Activated CD4-positive, alpha-beta T cell treated with anti-CD3 and anti-CD28 coated beads, Interleukin-2, amount 10 ng/mL, durations not matched to agents 7 days and 5 days (primary cell): ENCODE measurements around the gene IGIP. TPM values are rescaled to one million over a fixed set of nuclear protein-coding genes. Genes with fewer than 3 reads are reported as not detected.

Experiments
- CTCF ChIA-PET: fragments of 350-600 bp; sonication (Branson Sonifier 250); formaldehyde crosslinking; loops from one replicate; lab custom pipeline; 2021; ENCODE audit warnings: antibody characterized with exemption; lab: Charles Lee
- POLR2A ChIA-PET: fragments of 350-600 bp; sonication (Branson Sonifier 250); formaldehyde crosslinking; loops from one replicate; lab custom pipeline; 2021; ENCODE audit warnings: antibody characterized with exemption; lab: Charles Lee
- DNase-seq: peaks from one replicate; pipeline ENCODE4 v3.0.0-alpha.2; 2020
- H3K27ac Mint-ChIP-seq: one replicate; pipeline ENCODE4 v1.8.0; 2021; ENCODE audit warnings: mild to moderate bottlenecking, moderate library complexity, mixed read lengths
- H3K27me3 Mint-ChIP-seq: one replicate; pipeline ENCODE4 v1.8.0; 2021; ENCODE audit warnings: mixed read lengths
- H3K36me3 Mint-ChIP-seq: one replicate; pipeline ENCODE4 v1.8.0; 2021; ENCODE audit warnings: low read depth, mixed read lengths
- H3K4me1 Mint-ChIP-seq: one replicate; pipeline ENCODE4 v1.8.0; 2021; ENCODE audit warnings: mixed read lengths
- H3K4me3 Mint-ChIP-seq: one replicate; pipeline ENCODE4 v1.8.0; 2021; ENCODE audit warnings: mild to moderate bottlenecking, moderate library complexity, mixed read lengths
- H3K9me3 Mint-ChIP-seq: one replicate; pipeline ENCODE4 v1.8.0; 2021; ENCODE audit warnings: mixed read lengths
- total RNA-seq, 2 experiments: library from RNA; stranded (reverse); gene quantifications; one replicate each; pipeline ENCODE4 v1.2.3, GENCODE V29; 2021

IGIP gene
- total RNA-seq, 2 experiments from 2014 or later: 5.1 to 5.3 TPM

DNA sequence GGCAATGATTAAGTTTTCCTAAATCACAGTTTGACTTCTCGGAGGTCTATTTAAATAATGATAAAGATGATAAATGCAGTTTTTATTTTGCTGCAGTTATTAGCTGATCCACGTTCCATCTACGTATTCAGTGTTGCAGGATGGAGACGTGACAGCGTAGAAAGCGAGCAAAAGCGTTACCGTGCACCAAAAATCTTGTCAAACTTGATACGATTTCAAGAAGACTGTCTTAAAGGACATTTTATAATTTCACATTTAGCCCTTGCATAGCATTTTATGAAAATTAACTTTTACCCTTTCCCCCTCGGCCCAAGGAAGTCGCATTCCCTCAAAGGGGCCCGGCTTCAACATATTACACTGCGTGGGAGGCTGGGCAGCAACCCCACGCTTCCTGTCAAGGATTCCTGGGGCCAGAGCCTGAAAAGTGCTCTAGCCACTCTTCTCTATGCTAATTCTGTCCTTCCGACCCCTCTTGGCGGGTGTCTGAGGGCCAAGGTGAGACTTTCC is 18.9 kb upstream of the IGIP start:
- peaks cover 35% of the 10 kb centered on the region for H3K4me1 Mint-ChIP-seq
- peaks cover 42% of the 10 kb centered on the region for H3K27me3 Mint-ChIP-seq
- peak overlapping the region; percentile 91 for H3K4me3 Mint-ChIP-seq
- no peak for DNase-seq
- H3K9me3 Mint-ChIP-seq: no peaks in the 10 kb centered on the region
- ChIA-PET CTCF (interaction anchor here (0.7 to 1.6 kb wide), 6 partner anchors 8 to 43 kb away, joined by 3 to 5 read pairs (median 4); no protein-coding TSS in a partner anchor), POLR2A (no interaction called here)
- peak overlapping the region; percentile 94 for H3K27ac Mint-ChIP-seq
- peaks cover 6% of the 10 kb centered on the region for H3K36me3 Mint-ChIP-seq

GRCh38 chr5:140107312-140108092 is 18.2 kb upstream of the IGIP start:
- no peaks in the 10 kb centered on the region for H3K9me3 Mint-ChIP-seq
- DNase-seq: peak; percentile 93
- peak overlapping the region; percentile 91 for H3K4me3 Mint-ChIP-seq
- CTCF ChIA-PET: interaction anchor here (0.7 to 1.5 kb wide), 8 partner anchors 8 to 144 kb away, joined by 3 to 5 read pairs (median 3); no protein-coding TSS in a partner anchor
- POLR2A ChIA-PET: no interaction called here
- H3K27me3 Mint-ChIP-seq: peaks cover 46% of the 10 kb centered on the region
- H3K27ac Mint-ChIP-seq: peak overlapping the region; percentile 94
- peaks cover 41% of the 10 kb centered on the region for H3K4me1 Mint-ChIP-seq
- peaks cover 6% of the 10 kb centered on the region for H3K36me3 Mint-ChIP-seq

- peak overlapping the region; percentile 94 for H3K27ac Mint-ChIP-seq
- no peaks in the 10 kb centered on the region for H3K9me3 Mint-ChIP-seq
- peaks cover 41% of the 10 kb centered on the region for H3K27me3 Mint-ChIP-seq
- CTCF ChIA-PET: interaction anchor here (0.6 to 1.3 kb wide), 7 partner anchors 9 to 143 kb away, joined by 3 to 5 read pairs (median 3); no protein-coding TSS in a partner anchor
- DNase-seq: peak; percentile 31
- H3K4me1 Mint-ChIP-seq: peaks cover 49% of the 10 kb centered on the region
- peak overlapping the region; percentile 91 for H3K4me3 Mint-ChIP-seq
- POLR2A ChIA-PET: no interaction called here
- peaks cover 6% of the 10 kb centered on the region for H3K36me3 Mint-ChIP-seq
Measured at GRCh38 chr5:140108093-140109017, 17.4 kb upstream of the IGIP start.

DNA sequence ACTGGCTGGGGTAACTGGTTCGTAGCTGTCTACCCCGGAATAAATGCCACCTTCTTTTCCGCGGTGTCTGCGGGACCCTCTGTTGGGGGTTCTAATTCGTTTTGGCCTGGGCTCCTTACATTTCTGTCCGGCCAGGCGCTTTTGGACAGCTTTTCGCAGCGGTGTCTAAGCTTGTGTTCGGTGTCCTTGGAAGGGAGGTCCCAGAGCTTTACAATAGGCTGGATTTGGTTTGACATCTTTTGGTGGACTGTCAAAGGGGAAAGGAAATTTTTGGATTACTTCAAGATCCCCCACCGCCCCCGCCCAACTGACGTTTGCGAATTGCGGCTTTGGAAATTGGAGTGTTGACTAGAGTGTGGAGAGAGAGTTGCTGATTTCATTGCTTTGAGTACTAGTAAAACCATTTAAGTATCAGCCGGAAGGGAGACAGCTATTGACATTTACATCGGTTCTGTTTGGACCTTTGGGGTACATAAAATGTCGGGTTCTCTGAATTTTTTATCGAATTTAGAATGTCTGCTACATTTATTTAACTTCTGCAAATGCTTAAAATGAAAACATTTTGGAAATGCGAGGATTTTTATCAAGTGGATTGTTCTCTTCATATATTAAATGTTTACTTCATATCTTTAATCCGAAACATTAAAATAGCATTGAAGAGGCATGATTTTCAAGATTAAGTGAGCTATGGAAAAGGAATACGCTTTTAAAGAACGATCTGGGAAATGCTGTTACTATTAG is 16.5 kb upstream of the IGIP start:
- Mint-ChIP-seq H3K27me3 (peaks cover 37% of the 10 kb centered on the region), H3K4me1 (peaks cover 52% of the 10 kb centered on the region)
- POLR2A ChIA-PET: no interaction called here

GRCh38 chr5:140109759-140110645 is 15.7 kb upstream of the IGIP start:
- H3K9me3 Mint-ChIP-seq: no peaks in the 10 kb centered on the region
- no peak overlapping the region for H3K27ac Mint-ChIP-seq
- H3K27me3 Mint-ChIP-seq: peaks cover 30% of the 10 kb centered on the region
- H3K4me1 Mint-ChIP-seq: peaks cover 55% of the 10 kb centered on the region
- CTCF ChIA-PET: no interaction called here
- POLR2A ChIA-PET: no interaction called here
- DNase-seq: no peak
- H3K36me3 Mint-ChIP-seq: peaks cover 9% of the 10 kb centered on the region
- H3K4me3 Mint-ChIP-seq: peak overlapping the region; percentile 91

More for the DNA sequence above, 16.5 kb upstream of the IGIP start:
- DNase-seq: no peak
- Mint-ChIP-seq H3K27ac (peak overlapping the region; percentile 94), H3K9me3 (no peaks in the 10 kb centered on the region), H3K36me3 (peaks cover 8% of the 10 kb centered on the region), H3K4me3 (peak overlapping the region; percentile 91)
- CTCF ChIA-PET: interaction anchor here (0.6 kb wide), 1 partner anchor 13 kb away, joined by 4 read pairs; no protein-coding TSS in a partner anchor

DNA sequence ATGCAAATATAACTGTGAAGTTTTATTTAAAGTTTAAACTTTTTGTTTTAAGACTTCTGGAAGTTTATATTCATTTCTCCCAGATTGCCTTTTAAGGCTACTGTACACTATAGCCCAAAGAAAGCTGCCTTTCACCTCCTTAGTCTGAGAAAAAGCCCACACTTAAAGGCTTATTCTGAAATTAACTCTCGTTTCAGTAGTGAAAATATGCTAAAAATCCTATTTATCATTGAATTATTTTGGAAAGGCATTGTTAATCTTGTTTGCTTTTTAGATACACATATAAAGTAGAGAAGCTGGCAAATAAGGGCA is 15.1 kb upstream of the IGIP start:
- Mint-ChIP-seq H3K36me3 (peaks cover 11% of the 10 kb centered on the region), H3K4me1 (peaks cover 58% of the 10 kb centered on the region), H3K4me3 (no peak overlapping the region), H3K9me3 (no peaks in the 10 kb centered on the region), H3K27ac (no peak overlapping the region), H3K27me3 (peaks cover 28% of the 10 kb centered on the region)
- DNase-seq: no peak
- ChIA-PET CTCF (no interaction called here), POLR2A (no interaction called here)

DNA sequence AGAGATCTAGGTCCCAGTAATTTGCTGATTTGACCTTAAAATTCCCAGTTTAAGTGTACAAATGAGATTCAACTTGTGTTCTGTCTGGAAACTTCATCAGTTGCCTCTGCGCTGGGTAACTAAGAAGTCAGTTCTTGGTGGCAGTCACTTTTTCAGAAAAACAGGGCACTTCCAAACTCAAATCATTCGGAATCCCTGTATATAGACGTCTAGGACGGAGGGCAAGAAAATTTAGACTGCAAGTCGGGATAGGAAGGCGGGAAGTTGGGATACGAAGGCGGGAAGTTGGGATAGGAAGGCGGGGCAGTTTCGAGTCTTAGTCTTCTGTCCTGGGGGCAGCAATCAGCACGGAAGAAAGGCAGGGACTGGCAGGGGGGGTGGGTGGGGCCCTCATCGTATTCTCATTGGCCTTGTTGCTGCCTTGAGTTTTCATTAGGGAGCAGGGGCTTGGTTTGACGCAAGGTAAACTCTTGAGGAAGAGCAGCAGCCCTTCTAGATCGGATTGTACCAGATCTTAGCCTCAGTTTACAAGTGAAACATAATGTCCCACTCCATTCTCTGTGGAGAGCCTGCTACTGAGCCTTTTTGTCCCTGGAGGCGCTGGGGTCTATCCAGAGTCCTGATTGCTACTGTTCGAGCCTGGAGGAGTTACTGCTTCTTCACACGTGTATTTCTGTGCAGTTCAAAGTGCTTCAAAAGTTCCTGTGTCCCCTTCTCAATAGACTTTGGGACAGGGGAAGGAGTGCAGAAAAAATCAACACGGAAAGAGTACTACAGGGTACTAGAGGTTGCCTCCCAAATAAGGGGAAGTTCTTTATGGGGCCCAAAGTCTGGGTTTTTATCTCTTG is 14.5 kb upstream of the IGIP start:
- H3K4me1 Mint-ChIP-seq: peaks cover 62% of the 10 kb centered on the region
- H3K36me3 Mint-ChIP-seq: peaks cover 12% of the 10 kb centered on the region
- no peak overlapping the region for H3K4me3 Mint-ChIP-seq
- POLR2A ChIA-PET: no interaction called here
- no peak overlapping the region for H3K27ac Mint-ChIP-seq
- CTCF ChIA-PET: interaction anchor here (1.4 kb wide), 1 partner anchor 14 kb away, joined by 5 read pairs; no protein-coding TSS in a partner anchor
- H3K9me3 Mint-ChIP-seq: no peaks in the 10 kb centered on the region
- no peak for DNase-seq
- peaks cover 25% of the 10 kb centered on the region for H3K27me3 Mint-ChIP-seq

DNA sequence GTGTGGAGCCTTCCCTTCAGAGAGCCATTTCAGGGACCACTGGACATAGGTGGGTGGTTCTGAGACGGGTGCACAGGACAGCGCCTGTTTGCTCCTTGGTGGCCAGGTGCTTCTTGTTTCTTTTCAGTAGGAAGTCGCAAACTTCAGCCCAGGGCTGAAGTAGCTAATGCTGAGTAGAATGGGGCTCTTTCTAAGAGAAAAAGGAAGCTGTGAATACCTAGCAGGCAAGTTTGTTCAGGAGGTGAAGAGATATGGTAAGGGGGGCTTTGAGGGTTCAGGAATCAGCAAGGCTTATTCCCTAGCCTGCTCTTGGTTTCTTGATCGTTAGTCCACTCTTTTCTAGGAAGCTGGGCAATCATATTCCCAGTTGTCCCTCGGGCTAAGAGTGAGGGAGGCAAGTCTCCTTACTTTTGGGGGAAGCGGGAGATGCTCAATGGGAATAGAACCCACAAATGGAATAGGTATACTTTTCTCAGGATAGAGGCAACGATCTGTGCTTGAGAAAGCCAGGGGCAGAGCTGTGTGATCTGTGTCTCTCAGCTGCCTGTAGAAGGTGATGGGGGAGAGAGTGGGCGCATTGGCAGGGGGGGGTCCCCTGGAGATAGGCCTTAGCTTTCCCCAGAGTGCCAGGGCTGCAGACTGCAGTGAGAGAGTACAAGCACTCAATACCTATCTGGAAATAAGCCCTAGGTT is 13.7 kb upstream of the IGIP start:
- Mint-ChIP-seq H3K27me3 (peaks cover 22% of the 10 kb centered on the region), H3K9me3 (no peaks in the 10 kb centered on the region), H3K27ac (peak overlapping the region; percentile 66), H3K4me1 (peaks cover 61% of the 10 kb centered on the region), H3K36me3 (peaks cover 13% of the 10 kb centered on the region), H3K4me3 (peak overlapping the region; percentile 86)
- no peak for DNase-seq
- ChIA-PET CTCF (interaction anchor here (0.6 to 1.4 kb wide), 3 partner anchors 9 to 611 kb away, joined by 3 to 5 read pairs (median 4); no protein-coding TSS in a partner anchor), POLR2A (no interaction called here)

DNA sequence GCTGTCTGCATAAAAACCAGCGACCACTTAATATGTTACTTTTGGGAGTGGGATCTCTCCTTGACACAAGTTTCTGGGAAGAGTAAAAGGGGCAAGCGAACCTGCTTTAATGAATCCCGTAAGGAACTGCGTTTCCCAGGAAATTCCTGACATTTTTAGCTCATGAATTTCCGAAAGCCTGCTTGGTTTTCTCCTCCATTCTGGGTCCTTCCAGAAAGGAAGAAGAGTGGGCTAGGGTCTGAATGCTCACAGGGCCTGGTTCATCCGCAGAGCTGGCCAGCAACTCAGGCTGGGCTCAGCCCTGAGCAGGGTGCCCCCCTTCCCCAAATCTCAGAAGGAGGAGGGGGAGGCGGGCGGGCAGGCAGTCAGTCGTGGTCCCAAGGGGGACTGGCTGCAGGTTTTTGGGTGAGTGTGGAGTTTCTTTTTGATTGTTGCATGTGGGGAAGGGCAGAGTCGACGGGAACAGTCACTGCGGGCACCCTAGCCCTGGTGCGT is 13.0 kb upstream of the IGIP start:
- POLR2A ChIA-PET: no interaction called here
- no peak for DNase-seq
- Mint-ChIP-seq H3K27me3 (peaks cover 22% of the 10 kb centered on the region), H3K36me3 (peaks cover 13% of the 10 kb centered on the region), H3K4me3 (peak overlapping the region; percentile 86), H3K9me3 (no peaks in the 10 kb centered on the region), H3K27ac (peak overlapping the region; percentile 71), H3K4me1 (peaks cover 64% of the 10 kb centered on the region)
- CTCF ChIA-PET: interaction anchor here (0.5 to 1.4 kb wide), 4 partner anchors 9 to 1602 kb away, joined by 3 to 5 read pairs (median 4); no protein-coding TSS in a partner anchor

- H3K27me3 Mint-ChIP-seq: peaks cover 22% of the 10 kb centered on the region
- peaks cover 69% of the 10 kb centered on the region for H3K4me1 Mint-ChIP-seq
- no peaks in the 10 kb centered on the region for H3K9me3 Mint-ChIP-seq
- ChIA-PET CTCF (interaction anchor here (0.5 to 1.3 kb wide), 2 partner anchors 8 to 1603 kb away, joined by 3 to 4 read pairs; no protein-coding TSS in a partner anchor), POLR2A (no interaction called here)
- peak overlapping the region; percentile 96 for H3K27ac Mint-ChIP-seq
- peak overlapping the region; percentile 86 for H3K4me3 Mint-ChIP-seq
- peak; percentile 28 for DNase-seq
- H3K36me3 Mint-ChIP-seq: peaks cover 15% of the 10 kb centered on the region
Measured at GRCh38 chr5:140113180-140113698, 12.5 kb upstream of the IGIP start.
